WTC11 (cell line): ENCODE data around the gene DHRS4L2.
"Not testable (repeated sequence)": the region's sequence is repeated elsewhere in the genome, so short reads cannot be mapped to it uniquely, and the experiment has no call there.

Experiments used
- ETV6 ChIP-seq: sonication (generic); formaldehyde crosslinking; IDR thresholded peaks from 2 replicates; pipeline ENCODE4 v1.8.1; 2022; ENCODE audit warnings: mild to moderate bottlenecking, missing genetic modification reagents
- FOXK1 ChIP-seq: sonication (generic); formaldehyde crosslinking; IDR thresholded peaks from 2 replicates; pipeline ENCODE4 v1.8.0; 2022; ENCODE audit warnings: mild to moderate bottlenecking, moderate library complexity, missing genetic modification reagents
- GTF2I ChIP-seq: fragments of 250-450 bp; sonication (Bioruptor Pico); conservative IDR thresholded peaks from 2 replicates; pipeline ENCODE4 v1.4.0; 2021; ENCODE audit warnings: mild to moderate bottlenecking
- MYBL2 ChIP-seq: sonication (generic); formaldehyde crosslinking; IDR thresholded peaks from 2 replicates; pipeline ENCODE4 v1.8.1; 2023; ENCODE audit warnings: mild to moderate bottlenecking, moderate library complexity, missing genetic modification reagents
- NR3C1 ChIP-seq: sonication (generic); formaldehyde crosslinking; conservative IDR thresholded peaks from 2 replicates; pipeline ENCODE4 v1.8.1; 2023; ENCODE audit warnings: low read depth, mild to moderate bottlenecking, missing genetic modification reagents
- PRRX2 ChIP-seq: fragments of 250-450 bp; sonication (Bioruptor Pico); IDR thresholded peaks from 2 replicates; pipeline ENCODE4 v1.8.0; 2021; ENCODE audit warnings: mild to moderate bottlenecking
- RELA ChIP-seq: sonication (generic); formaldehyde crosslinking; IDR thresholded peaks from 2 replicates; pipeline ENCODE4 v1.8.1; 2022; ENCODE audit warnings: missing genetic modification reagents, mild to moderate bottlenecking, borderline replicate concordance
- SP1 ChIP-seq: sonication (generic); formaldehyde crosslinking; conservative IDR thresholded peaks from 2 replicates; pipeline ENCODE4 v1.8.1; 2022; ENCODE audit warnings: missing genetic modification reagents
- TP53 ChIP-seq: sonication (generic); formaldehyde crosslinking; IDR thresholded peaks from 2 replicates; pipeline ENCODE4 v1.8.1; 2023; ENCODE audit warnings: mild to moderate bottlenecking, missing genetic modification reagents
- TF ChIP-seq, protein P1 (sequence below): fragments of 200-600 bp; IDR thresholded peaks from 2 replicates; pipeline ENCODE4 v1.8.0; 2022; ENCODE audit warnings: antibody characterized with exemption
- TF ChIP-seq, protein P2 (sequence below): sonication (generic); formaldehyde crosslinking; IDR thresholded peaks from 2 replicates; pipeline ENCODE4 v1.8.0; 2022; ENCODE audit warnings: mild to moderate bottlenecking, missing genetic modification reagents
- TF ChIP-seq, protein P3 (sequence below): sonication (generic); formaldehyde crosslinking; IDR thresholded peaks from 2 replicates; pipeline ENCODE4 v1.8.1; 2023; ENCODE audit warnings: mild to moderate bottlenecking, missing genetic modification reagents, moderate library complexity
- TF ChIP-seq, protein P4 (sequence below): sonication (generic); formaldehyde crosslinking; IDR thresholded peaks from 2 replicates; pipeline ENCODE4 v1.8.0; 2022; ENCODE audit warnings: mild to moderate bottlenecking, missing genetic modification reagents
- TF ChIP-seq, protein P5 (sequence below): sonication (generic); formaldehyde crosslinking; IDR thresholded peaks from 2 replicates; pipeline ENCODE4 v1.8.1; 2023; ENCODE audit warnings: mild to moderate bottlenecking, missing genetic modification reagents, moderate library complexity

DNA sequence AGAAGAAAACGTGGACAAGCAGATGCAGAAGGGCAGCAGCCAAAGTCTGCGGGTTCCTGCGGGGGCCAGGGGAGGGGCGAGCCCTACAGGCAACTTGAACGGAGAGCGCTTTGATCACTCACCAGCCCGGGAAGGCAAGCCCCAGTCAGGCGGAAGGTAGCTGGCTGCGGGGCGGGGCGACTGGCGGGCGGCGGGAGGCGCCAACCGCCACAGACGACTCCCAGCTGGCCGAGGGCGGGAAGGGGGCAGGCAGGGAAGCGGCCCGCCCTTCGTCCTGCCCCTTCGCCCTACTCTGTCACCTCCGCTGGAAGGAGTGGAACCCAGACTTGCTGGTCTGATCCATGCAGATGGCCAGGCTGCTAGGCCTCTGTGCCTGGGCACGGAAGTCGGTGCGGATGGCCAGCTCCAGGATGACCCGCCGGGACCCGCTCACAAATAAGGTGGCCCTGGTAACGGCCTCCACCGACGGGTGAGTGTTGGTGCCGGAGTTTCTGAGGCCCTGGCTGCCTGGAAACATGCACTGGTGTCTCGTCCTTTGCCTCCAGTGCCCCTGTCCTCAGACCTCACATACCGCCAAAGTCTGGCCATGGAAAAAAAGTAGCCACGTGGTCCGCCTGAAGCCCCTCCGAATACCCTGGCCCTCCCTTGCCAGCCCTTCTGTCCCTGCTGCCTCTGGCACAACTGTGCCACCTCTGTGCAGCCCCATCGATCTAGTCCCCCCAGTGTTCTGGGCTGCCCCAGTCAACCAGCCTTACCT is at the start of gene DHRS4L2:
- not testable (repeated sequence) for TF ChIP-seq GTF2I; RELA (CRISPR knock-in tag); PRRX2 (CRISPR knock-in tag); ETV6 (CRISPR knock-in tag); TP53; FOXK1 (CRISPR knock-in tag); MYBL2; NR3C1 (CRISPR knock-in tag)
- TF ChIP-seq, protein P1, sequence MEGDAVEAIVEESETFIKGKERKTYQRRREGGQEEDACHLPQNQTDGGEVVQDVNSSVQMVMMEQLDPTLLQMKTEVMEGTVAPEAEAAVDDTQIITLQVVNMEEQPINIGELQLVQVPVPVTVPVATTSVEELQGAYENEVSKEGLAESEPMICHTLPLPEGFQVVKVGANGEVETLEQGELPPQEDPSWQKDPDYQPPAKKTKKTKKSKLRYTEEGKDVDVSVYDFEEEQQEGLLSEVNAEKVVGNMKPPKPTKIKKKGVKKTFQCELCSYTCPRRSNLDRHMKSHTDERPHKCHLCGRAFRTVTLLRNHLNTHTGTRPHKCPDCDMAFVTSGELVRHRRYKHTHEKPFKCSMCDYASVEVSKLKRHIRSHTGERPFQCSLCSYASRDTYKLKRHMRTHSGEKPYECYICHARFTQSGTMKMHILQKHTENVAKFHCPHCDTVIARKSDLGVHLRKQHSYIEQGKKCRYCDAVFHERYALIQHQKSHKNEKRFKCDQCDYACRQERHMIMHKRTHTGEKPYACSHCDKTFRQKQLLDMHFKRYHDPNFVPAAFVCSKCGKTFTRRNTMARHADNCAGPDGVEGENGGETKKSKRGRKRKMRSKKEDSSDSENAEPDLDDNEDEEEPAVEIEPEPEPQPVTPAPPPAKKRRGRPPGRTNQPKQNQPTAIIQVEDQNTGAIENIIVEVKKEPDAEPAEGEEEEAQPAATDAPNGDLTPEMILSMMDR: not testable (repeated sequence)
- TF ChIP-seq, protein P2, sequence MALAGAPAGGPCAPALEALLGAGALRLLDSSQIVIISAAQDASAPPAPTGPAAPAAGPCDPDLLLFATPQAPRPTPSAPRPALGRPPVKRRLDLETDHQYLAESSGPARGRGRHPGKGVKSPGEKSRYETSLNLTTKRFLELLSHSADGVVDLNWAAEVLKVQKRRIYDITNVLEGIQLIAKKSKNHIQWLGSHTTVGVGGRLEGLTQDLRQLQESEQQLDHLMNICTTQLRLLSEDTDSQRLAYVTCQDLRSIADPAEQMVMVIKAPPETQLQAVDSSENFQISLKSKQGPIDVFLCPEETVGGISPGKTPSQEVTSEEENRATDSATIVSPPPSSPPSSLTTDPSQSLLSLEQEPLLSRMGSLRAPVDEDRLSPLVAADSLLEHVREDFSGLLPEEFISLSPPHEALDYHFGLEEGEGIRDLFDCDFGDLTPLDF (CRISPR knock-in tag): not testable (repeated sequence)
- TF ChIP-seq, protein P3, sequence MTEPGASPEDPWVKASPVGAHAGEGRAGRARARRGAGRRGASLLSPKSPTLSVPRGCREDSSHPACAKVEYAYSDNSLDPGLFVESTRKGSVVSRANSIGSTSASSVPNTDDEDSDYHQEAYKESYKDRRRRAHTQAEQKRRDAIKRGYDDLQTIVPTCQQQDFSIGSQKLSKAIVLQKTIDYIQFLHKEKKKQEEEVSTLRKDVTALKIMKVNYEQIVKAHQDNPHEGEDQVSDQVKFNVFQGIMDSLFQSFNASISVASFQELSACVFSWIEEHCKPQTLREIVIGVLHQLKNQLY (CRISPR knock-in tag): not testable (repeated sequence)
- TF ChIP-seq, protein P4, sequence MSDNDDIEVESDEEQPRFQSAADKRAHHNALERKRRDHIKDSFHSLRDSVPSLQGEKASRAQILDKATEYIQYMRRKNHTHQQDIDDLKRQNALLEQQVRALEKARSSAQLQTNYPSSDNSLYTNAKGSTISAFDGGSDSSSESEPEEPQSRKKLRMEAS (CRISPR knock-in tag): peak; percentile 81
- peak; percentile 71 for TF ChIP-seq SP1 (CRISPR knock-in tag)
- TF ChIP-seq, protein P5, sequence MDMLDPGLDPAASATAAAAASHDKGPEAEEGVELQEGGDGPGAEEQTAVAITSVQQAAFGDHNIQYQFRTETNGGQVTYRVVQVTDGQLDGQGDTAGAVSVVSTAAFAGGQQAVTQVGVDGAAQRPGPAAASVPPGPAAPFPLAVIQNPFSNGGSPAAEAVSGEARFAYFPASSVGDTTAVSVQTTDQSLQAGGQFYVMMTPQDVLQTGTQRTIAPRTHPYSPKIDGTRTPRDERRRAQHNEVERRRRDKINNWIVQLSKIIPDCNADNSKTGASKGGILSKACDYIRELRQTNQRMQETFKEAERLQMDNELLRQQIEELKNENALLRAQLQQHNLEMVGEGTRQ: not testable (repeated sequence)
